CD4-positive, alpha-beta T cell treated with Interleukin-4 for 4 hours (primary cell): ENCODE results near the gene TTC39A.

Source experiments
- DNase-seq: peaks from one replicate; pipeline ENCODE4 v3.0.0-alpha.2; 2020

Gene TTC39A

GRCh38 chr1:51313961-51314777 lies 16.2 kb downstream of the TTC39A start:
- no peak for DNase-seq

DNA sequence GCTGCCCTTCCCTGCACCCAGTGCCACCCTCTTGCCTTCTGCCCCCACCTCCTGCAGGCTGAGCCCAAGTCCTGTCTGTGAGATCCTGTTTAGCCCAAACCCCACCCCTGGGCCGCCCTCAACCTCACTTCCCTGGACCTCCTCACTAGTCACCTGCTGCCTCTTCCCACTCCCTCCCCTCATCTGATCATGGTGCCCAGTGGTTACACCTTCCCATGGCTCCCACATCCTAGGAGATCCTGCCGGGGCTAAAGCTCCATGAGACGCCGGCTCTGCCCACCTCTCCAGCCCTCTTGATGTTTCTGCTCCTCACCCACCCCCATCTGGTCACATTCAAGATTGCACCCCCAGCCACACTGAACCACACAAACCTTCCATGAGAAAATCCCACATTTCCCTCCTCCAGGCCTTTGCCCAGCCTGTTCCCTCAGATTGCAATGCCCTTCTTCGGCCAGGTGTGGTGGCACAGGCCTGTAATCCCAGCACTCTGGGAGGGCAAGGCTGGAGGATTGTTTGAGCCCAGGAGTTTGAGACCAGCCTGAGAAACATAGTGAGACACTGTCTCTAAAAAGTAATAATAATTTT lies 17.0 kb downstream of the TTC39A start:
- no peak for DNase-seq

GRCh38 chr1:51312718-51313117 lies 17.6 kb downstream of the TTC39A start:
- DNase-seq = no peak

- no peak for DNase-seq
Observed at GRCh38 chr1:51311826-51312225, 18.5 kb downstream of the TTC39A start.

DNA sequence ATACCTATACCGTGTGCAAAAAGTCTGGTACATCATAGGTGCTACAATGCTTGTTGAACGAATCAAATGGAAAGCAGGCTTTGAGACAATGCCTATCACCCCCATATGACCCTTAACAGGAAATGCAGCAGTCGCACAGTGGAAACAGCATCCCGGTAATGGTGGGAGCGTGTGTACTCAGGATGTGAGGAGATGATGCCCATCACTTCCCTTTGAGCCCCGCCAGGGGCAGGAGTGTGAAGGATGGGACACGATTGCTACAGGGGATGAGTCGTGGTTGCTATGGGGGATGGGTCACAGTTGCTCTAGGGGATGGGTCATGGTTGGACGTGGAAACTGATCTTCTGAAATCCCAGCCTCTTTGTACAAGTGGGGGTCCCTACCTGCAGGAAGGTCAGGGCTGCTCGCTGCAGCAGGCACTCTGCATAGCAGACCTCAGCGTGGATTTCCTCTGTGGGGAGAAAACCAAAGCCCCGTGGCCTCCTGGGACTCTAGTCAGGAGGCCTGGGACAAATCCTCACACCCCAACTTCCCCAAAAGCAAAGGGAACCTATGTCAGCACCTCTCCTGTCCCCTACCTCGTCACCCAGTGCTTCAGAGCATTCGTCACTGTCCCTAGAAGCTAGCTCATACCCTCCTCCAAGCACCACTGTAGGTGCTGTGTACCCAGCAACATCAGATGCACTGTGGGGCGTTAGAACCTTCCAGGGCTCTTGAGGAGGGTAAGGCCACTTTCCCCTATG lies 19.3 kb downstream of the TTC39A start:
- no peak for DNase-seq

DNA sequence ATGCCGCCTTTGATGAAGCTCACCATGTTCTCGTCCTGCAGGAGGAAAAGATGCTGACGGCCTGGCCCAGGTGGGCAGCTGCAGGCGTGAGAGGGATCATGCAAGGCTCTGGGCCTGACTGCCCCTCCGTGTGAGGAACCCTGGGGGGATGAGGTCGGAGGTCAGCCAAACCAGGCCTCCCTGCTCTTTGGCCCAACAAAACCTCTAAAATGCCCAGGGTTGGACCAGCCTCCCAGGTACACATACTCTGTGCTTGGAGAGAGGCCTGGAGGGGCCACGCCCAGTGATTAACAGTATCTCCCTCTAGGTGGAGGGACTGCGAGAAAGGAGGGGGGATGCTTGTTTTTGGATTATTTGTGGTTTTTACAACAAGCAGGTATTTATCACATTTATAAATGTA lies 21.1 kb downstream of the TTC39A start:
- no peak for DNase-seq

GRCh38 chr1:51308636-51309035 lies 21.7 kb downstream of the TTC39A start:
- DNase-seq = no peak

GRCh38 chr1:51306950-51307349 lies 23.4 kb downstream of the TTC39A start:
- no peak for DNase-seq

DNA sequence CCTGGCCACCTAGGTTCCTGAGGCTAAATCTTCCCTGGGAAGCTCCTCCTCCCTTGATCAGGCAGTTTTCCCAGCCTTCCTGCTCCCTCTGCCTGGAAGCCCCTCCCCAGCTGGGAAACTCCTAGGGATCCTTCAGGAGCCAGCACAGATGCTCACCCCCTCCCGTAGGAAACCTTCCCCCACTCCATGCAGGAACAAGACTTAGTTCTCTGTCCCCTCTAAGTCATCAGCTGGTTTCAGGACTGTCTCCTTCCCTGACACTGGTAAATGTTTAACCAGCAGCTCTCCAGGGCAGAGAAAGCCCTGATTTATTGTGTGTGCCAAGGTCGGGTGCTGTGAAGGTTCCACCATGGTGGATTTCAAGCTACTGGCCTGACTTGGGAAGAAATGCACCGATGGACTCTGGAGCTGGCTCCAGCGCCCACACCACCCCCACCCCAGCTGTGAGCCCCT lies 25.0 kb downstream of the TTC39A start:
- DNase-seq = no peak

DNA sequence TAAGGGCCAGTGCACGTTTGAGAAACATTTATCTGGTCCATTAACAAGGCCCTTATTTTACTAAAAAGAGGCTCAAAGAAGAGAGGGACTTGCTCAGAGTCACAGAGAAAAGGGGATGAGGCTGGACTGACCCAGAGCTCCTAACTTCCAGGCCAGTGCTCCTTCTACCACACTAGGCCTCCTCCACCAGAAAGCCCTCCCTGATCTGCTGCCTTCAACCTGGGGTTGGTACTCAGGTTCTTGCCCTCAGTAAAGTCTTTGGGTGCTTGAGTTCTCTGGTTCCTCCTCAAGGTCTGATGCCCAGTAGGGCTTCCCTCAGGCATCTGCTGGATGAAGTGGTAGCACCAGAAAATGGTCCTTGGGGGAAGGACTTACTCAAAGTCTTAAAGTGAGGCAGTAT lies 26.0 kb downstream of the TTC39A start:
- no peak for DNase-seq

GRCh38 chr1:51303751-51304251 lies 26.6 kb downstream of the TTC39A start:
- DNase-seq = peak; percentile 2

GRCh38 chr1:51303315-51303714 lies 27.0 kb downstream of the TTC39A start:
- DNase-seq = no peak

DNA sequence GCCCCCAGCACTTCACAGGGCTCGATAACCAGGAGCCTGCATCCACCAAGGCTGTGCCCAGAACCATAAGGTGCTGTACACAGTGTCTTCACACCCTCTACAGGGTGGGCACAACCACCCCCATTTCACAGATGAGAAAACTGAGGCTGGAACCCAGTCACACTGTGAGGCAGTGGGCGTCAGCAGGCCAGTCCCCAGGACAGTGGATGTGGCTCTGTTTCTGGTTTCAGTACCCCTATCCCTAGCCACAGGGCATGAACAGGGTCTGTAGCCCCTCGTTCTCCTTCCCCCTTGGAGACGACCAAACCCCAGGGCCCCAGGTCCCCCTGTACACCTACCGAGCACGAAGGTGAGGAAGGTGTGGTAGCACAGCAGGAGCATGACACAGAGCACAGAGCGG lies 27.6 kb downstream of the TTC39A start:
- DNase-seq = no peak

- no peak for DNase-seq
Observed at GRCh38 chr1:51302270-51302669, 28.1 kb downstream of the TTC39A start.

- DNase-seq = no peak
Observed at GRCh38 chr1:51301844-51302162, 28.6 kb downstream of the TTC39A start.

GRCh38 chr1:51301152-51301843 lies 29.1 kb downstream of the TTC39A start:
- DNase-seq = no peak

- DNase-seq = no peak
Observed at GRCh38 chr1:51299981-51300670, 30.2 kb downstream of the TTC39A start.

DNA sequence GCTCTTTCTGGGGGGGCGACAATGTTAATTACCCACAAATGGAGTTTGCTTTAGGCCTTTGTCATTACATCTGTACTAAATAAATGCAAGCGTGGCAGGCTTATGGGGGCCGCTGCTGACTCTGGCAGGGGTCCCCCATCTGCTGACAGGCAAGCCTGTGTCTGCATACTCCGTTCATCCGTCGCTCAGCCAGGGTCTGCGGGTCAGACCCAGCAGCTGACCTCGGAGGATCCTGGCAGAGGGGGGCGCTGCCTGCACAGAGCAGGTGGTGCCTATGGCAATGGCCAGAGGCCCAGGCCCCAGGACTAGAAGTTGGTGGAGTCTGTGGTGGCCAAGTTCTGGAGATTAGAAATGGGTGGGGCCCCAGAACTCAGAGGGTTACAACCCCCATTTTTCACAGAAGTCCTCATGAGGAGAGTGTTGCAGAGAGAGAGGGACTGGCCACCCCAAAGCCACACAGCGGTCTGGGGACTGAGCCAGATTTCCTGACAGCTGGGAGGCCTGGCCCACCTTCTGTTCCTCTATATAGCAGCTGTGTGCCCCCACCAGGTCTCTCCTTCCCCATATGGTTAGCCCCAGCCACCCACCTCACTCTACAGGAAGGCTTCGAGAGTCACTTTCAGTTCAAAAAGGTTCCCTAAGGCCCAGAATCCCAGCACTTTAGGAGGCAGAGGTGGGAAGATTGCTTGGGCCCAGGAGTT lies 31.0 kb downstream of the TTC39A start:
- DNase-seq = no peak

DNA sequence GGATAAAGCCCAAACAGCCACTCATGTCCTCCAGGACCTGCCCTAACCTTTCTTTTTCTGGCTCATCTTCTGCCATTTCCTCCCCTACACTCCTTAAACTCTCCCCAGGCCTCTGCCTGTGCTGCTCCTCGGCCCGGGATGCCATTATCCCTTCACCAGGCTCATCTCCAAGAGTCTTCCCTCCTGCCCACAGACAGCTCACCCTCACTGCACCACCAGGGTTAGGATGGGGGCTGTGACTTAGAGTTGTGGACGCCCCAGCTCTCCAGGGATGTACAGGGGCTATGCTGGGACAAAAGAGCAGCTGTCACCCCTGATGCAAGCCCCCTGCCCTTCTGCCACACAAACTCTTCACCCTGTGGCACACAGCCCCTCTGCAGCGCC lies 32.0 kb downstream of the TTC39A start:
- no peak for DNase-seq

DNA sequence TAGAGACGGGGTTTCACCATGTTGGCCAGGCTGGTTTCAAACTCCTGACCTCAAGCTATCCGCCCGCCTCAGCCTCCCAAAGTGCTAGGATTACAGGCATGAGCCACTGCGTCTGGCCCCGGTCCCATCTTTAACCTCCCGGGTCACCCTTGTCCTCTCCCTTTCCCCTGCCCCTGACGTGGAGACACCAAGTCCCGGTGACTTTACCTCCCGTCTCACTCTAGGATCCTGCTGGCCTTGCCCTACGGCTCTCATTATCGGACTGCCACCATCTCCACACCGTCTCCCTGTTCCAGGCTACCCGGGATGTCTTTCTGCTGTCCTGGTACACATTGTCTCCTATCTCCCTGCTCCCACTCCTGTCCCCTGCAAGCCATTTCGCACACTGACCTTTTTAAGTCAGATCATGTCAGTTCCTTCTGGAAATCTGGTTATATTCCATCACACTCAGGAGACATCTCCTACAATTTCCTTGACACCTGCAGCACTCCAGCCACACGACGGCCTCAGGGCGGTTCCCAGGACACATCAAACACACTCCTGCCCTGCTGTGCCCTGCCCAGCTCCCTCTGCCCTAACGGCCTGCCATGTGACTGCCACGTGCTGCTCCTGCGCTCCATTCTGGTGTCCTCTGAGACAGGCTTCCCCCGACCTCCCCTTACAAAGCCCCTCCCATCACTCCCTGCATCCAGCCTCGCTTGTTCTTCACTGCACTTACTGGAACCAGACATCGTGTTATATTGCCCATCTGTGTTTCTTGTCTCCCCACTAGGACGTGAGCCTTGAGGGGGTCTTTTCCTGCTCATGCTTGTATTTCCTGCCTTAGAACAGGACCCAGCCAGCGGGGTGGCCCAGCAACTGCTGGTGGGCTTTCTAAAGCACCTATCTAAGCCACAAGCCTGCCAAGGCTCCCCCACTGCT lies 32.7 kb downstream of the TTC39A start:
- DNase-seq = no peak
